Right lobe of liver (tissue), 6 donors: Measurements from ENCODE around the gene SEMA4A. TPM values are rescaled to one million over a fixed set of nuclear protein-coding genes. Genes with fewer than 3 reads are reported as not detected.
A peak's percentile ranks its signal among the peaks of the same experiment; 100 is the strongest.

ENCODE experiments used
- ATAC-seq, 4 donors: fragments of 200-7000 bp; cut with Tn5 transposase; one replicate each; pipeline ENCODE4 v1.9.1; 2020; ENCODE audit warnings: mild to moderate bottlenecking in 4 of 4, moderate library complexity in 4 of 4
- DNase-seq, 3 donors: peaks; one replicate each; pipeline ENCODE4 v3.0.0-alpha.2; 2020
- H3K27ac ChIP-seq, 3 donors: fragments of 200-600 bp; one replicate each; pipeline ENCODE4 v1.8.0; 2022
- H3K27me3 ChIP-seq, 2 donors: fragments of 200-600 bp; one replicate each; pipeline ENCODE4 v1.8.0; 2022
- H3K36me3 ChIP-seq, 4 donors: fragments of 200-600 bp; sonication (generic) in 1 of 4; one replicate each; pipeline versions ENCODE4 v1.5.1 to v1.8.0; 2017 to 2022; ENCODE audit warnings: control low read depth in 1 of 4
- H3K4me1 ChIP-seq, 4 donors: fragments of 200-600 bp; sonication (generic) in 1 of 4; one replicate each; pipeline versions ENCODE4 v1.5.1 to v1.8.0; 2017 to 2022; ENCODE audit warnings: control low read depth in 1 of 4
- H3K4me3 ChIP-seq, 3 donors: fragments of 200-600 bp; one replicate each; pipeline ENCODE4 v1.8.0; 2022
- H3K9me3 ChIP-seq, 4 donors: fragments of 200-600 bp; sonication (generic) in 1 of 4; one replicate each; pipeline versions ENCODE4 v1.5.1 to v1.8.0; 2017 to 2022; ENCODE audit warnings: control low read depth in 1 of 4
- CTCF ChIP-seq, 4 donors: fragments of 200-600 bp in 3 of 4; fragments of 450-650 bp in 1 of 4; IDR thresholded peaks; one replicate each; pipeline versions ENCODE4 v1.5.1 to v1.8.0; 2016 to 2022; ENCODE audit warnings: antibody characterized with exemption in 4 of 4, mild to moderate bottlenecking in 2 of 4
- POLR2A ChIP-seq: fragments of 450-650 bp; IDR thresholded peaks from one replicate; pipeline ENCODE4 v1.6.1; 2017; ENCODE audit warnings: antibody characterized with exemption, mild to moderate bottlenecking
- WGBS: methylation state at CpG from one replicate; pipeline ENCODE4 v1.1.6; 2018; ENCODE audit warnings: low coverage, low lambda C conversion rate; ENCODE audit not compliant: insufficient coverage; ENCODE audit errors: missing lambda C conversion rate; 5-methylcytosine and 5-hydroxymethylcytosine counted together
- intact Hi-C, 2 donors: fragments of 100-400 bp; cut with DNase I; formaldehyde crosslinking; loops; one replicate each; pipeline versions ENCODE4 v1.11.2 to v1.14.1; 2022
- total RNA-seq, 6 experiments: library from RNA; depleted of rRNA in 2 of 6; stranded (reverse); fragments of >200 nt in 2 of 6; fragmentation: NEBNext Ultra II Directional in 3 of 6; extraction: Animal tissue kit (Norgen Biotek cat#: 25700) in 3 of 6; gene quantifications; one replicate each; pipeline versions ENCODE4 v1.1.0 to v1.2.4, GENCODE V29; 2016 to 2023
- donor health status: DM: no; HTN: yes; CAD: no.
- donor health status: DM: no; HTN: no; CAD: no.
- donor health status: DM: no; HTN: no; CAD: no.
- donor health status: DM: no; HTN: yes; CAD: no.
- donor health status: DM: no; HTN: yes; CAD: no.

SEMA4A gene
- total RNA-seq, 6 experiments from 2014 or later = 0.62 to 2.6 (median 1.3) TPM

GRCh38 chr1:156165083-156165482 is 11.7 kb downstream of the SEMA4A start:
- WGBS = 36% methylated on average over 2 of the region's 2 CpGs
- Histone ChIP-seq H3K4me3 (no peak overlapping the region), H3K27me3 (no peaks in the 10 kb centered on the region), H3K4me1 (peaks cover 0 to 7% (median 0%) of the 10 kb centered on the region in 4 donors), H3K27ac (no peak overlapping the region), H3K36me3 (no peaks in the 10 kb centered on the region), H3K9me3 (no peaks in the 10 kb centered on the region)
- DNase-seq (no peak), ATAC-seq (peak in 1 of 4 donors; percentile 34)
- intact Hi-C loops = no loop called here
- TF ChIP-seq CTCF (IDR thresholded peaks at IDR 0.05) (no peak), POLR2A (no peak)

- no peak overlapping the region for H3K27ac ChIP-seq
- TF ChIP-seq POLR2A (no peak), CTCF (IDR thresholded peaks at IDR 0.05) (no peak)
- H3K36me3 ChIP-seq = no peaks in the 10 kb centered on the region
- DNase-seq (no peak), ATAC-seq (peak in 1 of 4 donors; percentile 63)
- H3K4me1 ChIP-seq = no peaks in the 10 kb centered on the region
- intact Hi-C loops = no loop called here
- H3K27me3 ChIP-seq = no peaks in the 10 kb centered on the region
- no peak overlapping the region for H3K4me3 ChIP-seq
- no peaks in the 10 kb centered on the region for H3K9me3 ChIP-seq
- 67% methylated on average over 5 of the region's 5 CpGs for WGBS
Measured at GRCh38 chr1:156167536-156167935, 14.2 kb downstream of the SEMA4A start.

- intact Hi-C loops = no loop called here
- no peak for ATAC-seq
- TF ChIP-seq POLR2A (no peak), CTCF (IDR thresholded peaks at IDR 0.05) (no peak)
- H3K36me3 ChIP-seq = no peaks in the 10 kb centered on the region
- WGBS = 91% methylated on average over 8 of the region's 9 CpGs
- no peaks in the 10 kb centered on the region for H3K27me3 ChIP-seq
- no peak for DNase-seq
- no peaks in the 10 kb centered on the region for H3K4me1 ChIP-seq
- H3K4me3 ChIP-seq = no peak overlapping the region
- no peaks in the 10 kb centered on the region for H3K9me3 ChIP-seq
- no peak overlapping the region for H3K27ac ChIP-seq
Measured at GRCh38 chr1:156172696-156173470, 19.5 kb downstream of the SEMA4A start.

- no CpG with 5 or more reads among the region's 12 CpGs for WGBS
- Histone ChIP-seq H3K27me3 (no peaks in the 10 kb centered on the region), H3K27ac (no peak overlapping the region), H3K4me3 (no peak overlapping the region), H3K36me3 (no peaks in the 10 kb centered on the region), H3K4me1 (no peaks in the 10 kb centered on the region), H3K9me3 (no peaks in the 10 kb centered on the region)
- TF ChIP-seq CTCF (IDR thresholded peaks at IDR 0.05) (no peak), POLR2A (no peak)
- intact Hi-C loops = no loop called here
- ATAC-seq (no peak), DNase-seq (no peak)
Measured at GRCh38 chr1:156176610-156177210, 23.3 kb downstream of the SEMA4A start.
